H7 (cell line): ENCODE data around the gene SPSB1. TPM values are rescaled to one million over a fixed set of nuclear protein-coding genes. Genes with fewer than 3 reads are reported as not detected.
A peak's percentile ranks its signal among the peaks of the same experiment; 100 is the strongest.

ENCODE experiments used
- DNase-seq: peaks from one replicate; pipeline ENCODE4 v3.0.0; 2012
- H3K27me3 ChIP-seq: 2 replicates; pipeline ENCODE4 v1.6.0; 2011; ENCODE audit warnings: mild to moderate bottlenecking, low read length; ENCODE audit not compliant: control insufficient read depth, insufficient read depth
- H3K36me3 ChIP-seq: replicated peaks from 2 replicates; pipeline ENCODE4 v1.5.1; 2011; ENCODE audit warnings: low read length; ENCODE audit not compliant: control insufficient read depth, insufficient read depth
- H3K4me3 ChIP-seq: 2 replicates; pipeline ENCODE4 v1.5.1; 2011; ENCODE audit warnings: low read depth, mild to moderate bottlenecking, control low read depth, low read length, moderate library complexity; ENCODE audit not compliant: insufficient read depth
- total RNA-seq: library from RNA; depleted of rRNA; stranded (reverse); fragments of >200 nt; shearing (Covaris generic); gene quantifications from 2 replicates; pipeline ENCODE4 v1.2.3, GENCODE V29; 2014

Gene SPSB1
- total RNA-seq, 1 experiment from 2014 or later, result 4.2 TPM

- no peak for DNase-seq
- Histone ChIP-seq H3K4me3 (no peak overlapping the region), H3K27me3 (no peaks in the 10 kb centered on the region), H3K36me3 (no peaks in the 10 kb centered on the region)
Observed at GRCh38 chr1:9341301-9341845, 48.7 kb downstream of the SPSB1 start.

- DNase-seq, result no peak
- Histone ChIP-seq H3K36me3 (no peaks in the 10 kb centered on the region), H3K4me3 (no peak overlapping the region), H3K27me3 (no peaks in the 10 kb centered on the region)
Observed at GRCh38 chr1:9343269-9343668, 50.6 kb downstream of the SPSB1 start.

- no peak overlapping the region for H3K4me3 ChIP-seq
- DNase-seq, result no peak
- no peaks in the 10 kb centered on the region for H3K27me3 ChIP-seq
- H3K36me3 ChIP-seq, result no peaks in the 10 kb centered on the region
Observed at GRCh38 chr1:9344426-9345200, 51.9 kb downstream of the SPSB1 start.

- no peaks in the 10 kb centered on the region for H3K36me3 ChIP-seq
- no peak overlapping the region for H3K4me3 ChIP-seq
- DNase-seq, result no peak
- no peaks in the 10 kb centered on the region for H3K27me3 ChIP-seq
Observed at GRCh38 chr1:9345471-9345870, 52.8 kb downstream of the SPSB1 start.

GRCh38 chr1:9345922-9346321 lies 53.2 kb downstream of the SPSB1 start:
- Histone ChIP-seq H3K27me3 (no peaks in the 10 kb centered on the region), H3K4me3 (no peak overlapping the region), H3K36me3 (no peaks in the 10 kb centered on the region)
- no peak for DNase-seq

- no peak for DNase-seq
- Histone ChIP-seq H3K27me3 (no peaks in the 10 kb centered on the region), H3K36me3 (no peaks in the 10 kb centered on the region)
Observed at GRCh38 chr1:9346566-9346965, 53.9 kb downstream of the SPSB1 start.

GRCh38 chr1:9347095-9347850 lies 54.6 kb downstream of the SPSB1 start:
- H3K27me3 ChIP-seq, result no peaks in the 10 kb centered on the region
- DNase-seq, result no peak
- H3K4me3 ChIP-seq, result no peak overlapping the region
- H3K36me3 ChIP-seq, result no peaks in the 10 kb centered on the region

More at GRCh38 chr1:9346566-9346965, 53.9 kb downstream of the SPSB1 start:
- H3K4me3 ChIP-seq, result no peak overlapping the region

- no peak for DNase-seq
- no peaks in the 10 kb centered on the region for H3K27me3 ChIP-seq
- H3K4me3 ChIP-seq, result no peak overlapping the region
- no peaks in the 10 kb centered on the region for H3K36me3 ChIP-seq
Observed at GRCh38 chr1:9349331-9349851, 56.7 kb downstream of the SPSB1 start.

- Histone ChIP-seq H3K27me3 (no peaks in the 10 kb centered on the region), H3K36me3 (no peaks in the 10 kb centered on the region), H3K4me3 (no peak overlapping the region)
- no peak for DNase-seq
Observed at GRCh38 chr1:9350013-9350908, 57.6 kb downstream of the SPSB1 start.

- H3K36me3 ChIP-seq, result no peaks in the 10 kb centered on the region
- no peak overlapping the region for H3K4me3 ChIP-seq
- H3K27me3 ChIP-seq, result no peaks in the 10 kb centered on the region
- no peak for DNase-seq
Observed at GRCh38 chr1:9350960-9351359, 58.3 kb downstream of the SPSB1 start.

GRCh38 chr1:9351654-9352271 lies 59.1 kb downstream of the SPSB1 start:
- Histone ChIP-seq H3K27me3 (no peaks in the 10 kb centered on the region), H3K4me3 (no peak overlapping the region), H3K36me3 (no peaks in the 10 kb centered on the region; the same call in 1 of the 2 replicates)
- peak; percentile 46 for DNase-seq

- H3K36me3 ChIP-seq, result no peaks in the 10 kb centered on the region; the same call in 1 of the 2 replicates
- no peaks in the 10 kb centered on the region for H3K27me3 ChIP-seq
- H3K4me3 ChIP-seq, result no peak overlapping the region
- peak; percentile 85 for DNase-seq
Observed at GRCh38 chr1:9352377-9353134, 59.9 kb downstream of the SPSB1 start.

GRCh38 chr1:9355503-9355902 lies 62.8 kb downstream of the SPSB1 start:
- DNase-seq, result no peak
- Histone ChIP-seq H3K36me3 (no peaks in the 10 kb centered on the region; the same call in 1 of the 2 replicates), H3K27me3 (no peaks in the 10 kb centered on the region), H3K4me3 (no peak overlapping the region)
